Right lobe of liver (tissue), 4 donors: ENCODE measurements around the gene SKIC3.

Experiments used
- CTCF ChIP-seq, 4 donors: fragments of 200-600 bp in 3 of 4; fragments of 450-650 bp in 1 of 4; IDR thresholded peaks; one replicate each; pipeline versions ENCODE4 v1.5.1 to v1.8.0; 2016 to 2022; ENCODE audit warnings: antibody characterized with exemption in 4 of 4, mild to moderate bottlenecking in 2 of 4
- POLR2A ChIP-seq: fragments of 450-650 bp; IDR thresholded peaks from one replicate; pipeline ENCODE4 v1.6.1; 2017; ENCODE audit warnings: antibody characterized with exemption, mild to moderate bottlenecking
- donor health status: DM: no; HTN: no; CAD: no.
- donor health status: DM: no; HTN: no; CAD: no.
- donor health status: DM: no; HTN: yes; CAD: no.

- TF ChIP-seq CTCF (IDR thresholded peaks at IDR 0.05) (no peak), POLR2A (no peak)
Measured at GRCh38 chr5:95557841-95558240, 3.1 kb upstream of the SKIC3 start.
